Rectal smooth muscle tissue (tissue), 1 donor: ENCODE data around the gene AKT3.
"Not testable (repeated sequence)": the region's sequence is repeated elsewhere in the genome, so short reads cannot be mapped to it uniquely, and the experiment has no call there.

Source experiments
- H3K27ac ChIP-seq: one replicate; pipeline ENCODE4 v1.7.0; 2013; ENCODE audit warnings: low read depth, low read length, inconsistent platforms
- H3K27me3 ChIP-seq: one replicate; pipeline ENCODE4 v1.7.0; 2013; ENCODE audit warnings: low read length; ENCODE audit not compliant: control insufficient read depth, insufficient read depth
- H3K36me3 ChIP-seq: one replicate; pipeline ENCODE4 v1.7.0; 2013; ENCODE audit warnings: low read length; ENCODE audit not compliant: control insufficient read depth, insufficient read depth
- H3K4me1 ChIP-seq: one replicate; pipeline ENCODE4 v1.7.0; 2013; ENCODE audit warnings: low read length; ENCODE audit not compliant: control insufficient read depth, insufficient read depth
- H3K4me3 ChIP-seq: one replicate; pipeline ENCODE4 v1.7.0; 2013; ENCODE audit warnings: low read length
- H3K9ac ChIP-seq: one replicate; pipeline ENCODE4 v1.7.0; 2013; ENCODE audit warnings: low read length

Gene AKT3

DNA sequence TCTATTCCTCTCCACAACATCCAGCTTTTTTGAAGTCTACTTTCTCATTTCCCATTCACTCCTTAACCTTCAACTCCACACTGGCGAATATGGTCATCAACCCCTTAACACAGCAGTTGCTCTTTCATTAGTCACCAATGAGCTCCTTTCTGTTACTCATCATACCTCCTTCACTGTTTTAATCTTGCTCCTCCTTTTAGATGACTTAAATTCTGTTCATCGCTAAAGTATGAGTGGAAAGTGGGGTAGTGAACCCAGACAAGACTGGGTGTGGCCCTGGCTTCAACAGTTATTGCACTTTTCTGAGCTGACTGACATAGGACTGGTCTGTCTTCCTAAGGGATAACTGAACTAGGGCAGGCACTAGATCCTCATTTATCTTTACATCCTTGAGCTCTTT, 51.3 kb downstream of the AKT3 start:
- no peaks in the 10 kb centered on the region for H3K27me3 ChIP-seq
- H3K4me3 ChIP-seq = no peak overlapping the region
- peaks cover 3% of the 10 kb centered on the region for H3K4me1 ChIP-seq
- H3K9ac ChIP-seq = no peak overlapping the region
- H3K36me3 ChIP-seq = no peaks in the 10 kb centered on the region
- no peak overlapping the region for H3K27ac ChIP-seq

DNA sequence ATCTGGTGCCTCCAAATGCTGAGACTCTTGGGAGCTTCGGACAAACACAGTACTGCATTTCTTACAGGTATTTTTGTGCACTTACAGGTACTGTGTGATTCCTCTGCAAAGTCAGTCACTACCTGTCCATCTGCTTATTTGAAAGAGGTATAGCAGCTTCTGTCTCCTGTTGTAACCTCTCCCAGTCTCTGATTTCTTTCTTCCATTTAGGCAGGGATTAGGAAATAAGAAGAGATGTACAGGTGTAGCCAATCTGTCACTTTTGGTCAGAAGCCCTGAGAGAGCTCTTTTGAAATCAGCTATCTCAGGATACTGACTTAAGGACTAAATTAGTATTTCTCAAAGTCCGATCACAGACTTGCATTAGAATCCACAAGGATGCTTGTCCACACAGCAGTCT, 54.0 kb downstream of the AKT3 start:
- H3K4me1 ChIP-seq = peaks cover 13% of the 10 kb centered on the region

DNA sequence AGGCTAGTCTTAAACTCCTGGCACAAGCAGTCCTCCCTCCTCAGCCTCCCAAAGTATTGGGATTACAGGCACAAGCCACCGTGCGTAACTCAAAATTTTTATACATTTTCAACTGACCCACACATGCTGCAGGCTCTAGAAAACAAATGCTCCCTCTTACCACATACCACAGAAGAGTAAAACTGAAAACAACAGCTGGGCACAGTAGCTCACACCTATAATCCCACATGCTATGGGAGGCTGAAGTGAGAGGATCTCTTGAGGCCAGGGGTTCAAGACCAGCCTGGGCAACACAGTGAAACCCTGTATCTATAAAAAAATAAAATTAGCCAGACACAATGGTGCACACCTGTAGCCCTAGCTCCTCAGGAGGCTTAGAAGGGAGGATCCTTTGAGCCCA, 56.7 kb downstream of the AKT3 start:
- Histone ChIP-seq H3K27me3 (no peaks in the 10 kb centered on the region), H3K36me3 (no peaks in the 10 kb centered on the region), H3K9ac (no peak overlapping the region), H3K4me1 (peaks cover 13% of the 10 kb centered on the region), H3K4me3 (no peak overlapping the region), H3K27ac (no peak overlapping the region)

More for the DNA sequence above, 54.0 kb downstream of the AKT3 start:
- H3K36me3 ChIP-seq = no peaks in the 10 kb centered on the region
- H3K4me3 ChIP-seq = no peak overlapping the region
- no peaks in the 10 kb centered on the region for H3K27me3 ChIP-seq
- no peak overlapping the region for H3K27ac ChIP-seq
- H3K9ac ChIP-seq = no peak overlapping the region

- Histone ChIP-seq H3K36me3 (no peaks in the 10 kb centered on the region), H3K4me3 (no peak overlapping the region), H3K27me3 (no peaks in the 10 kb centered on the region), H3K4me1 (peaks cover 13% of the 10 kb centered on the region), H3K27ac (no peak overlapping the region), H3K9ac (no peak overlapping the region)
Observed at GRCh38 chr1:243792891-243793290, 57.2 kb downstream of the AKT3 start.

DNA sequence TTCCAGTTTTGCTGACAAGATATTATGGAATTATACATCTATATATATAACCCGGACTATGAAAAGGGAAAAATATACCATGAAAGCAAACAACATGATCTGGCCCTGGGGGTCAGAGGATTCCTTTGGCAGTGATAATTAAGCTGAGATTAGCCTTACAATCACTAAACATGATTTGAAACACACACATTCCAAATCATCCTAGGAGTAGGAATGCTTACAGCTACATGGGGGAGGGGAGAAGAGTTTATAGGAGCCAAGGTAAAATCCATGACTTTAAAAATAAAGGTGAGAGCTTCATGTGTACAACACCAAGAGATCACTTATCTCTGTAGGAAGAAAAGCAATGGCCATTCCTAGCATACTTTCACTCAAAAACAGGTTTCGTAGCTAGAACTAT, 57.6 kb downstream of the AKT3 start:
- Histone ChIP-seq H3K4me1 (peaks cover 13% of the 10 kb centered on the region), H3K4me3 (no peak overlapping the region), H3K36me3 (no peaks in the 10 kb centered on the region), H3K27me3 (no peaks in the 10 kb centered on the region), H3K9ac (no peak overlapping the region), H3K27ac (no peak overlapping the region)

- Histone ChIP-seq H3K36me3 (no peaks in the 10 kb centered on the region), H3K9ac (no peak overlapping the region), H3K27me3 (no peaks in the 10 kb centered on the region), H3K4me3 (no peak overlapping the region), H3K4me1 (peaks cover 13% of the 10 kb centered on the region), H3K27ac (no peak overlapping the region)
Observed at GRCh38 chr1:243791586-243792267, 58.3 kb downstream of the AKT3 start.

DNA sequence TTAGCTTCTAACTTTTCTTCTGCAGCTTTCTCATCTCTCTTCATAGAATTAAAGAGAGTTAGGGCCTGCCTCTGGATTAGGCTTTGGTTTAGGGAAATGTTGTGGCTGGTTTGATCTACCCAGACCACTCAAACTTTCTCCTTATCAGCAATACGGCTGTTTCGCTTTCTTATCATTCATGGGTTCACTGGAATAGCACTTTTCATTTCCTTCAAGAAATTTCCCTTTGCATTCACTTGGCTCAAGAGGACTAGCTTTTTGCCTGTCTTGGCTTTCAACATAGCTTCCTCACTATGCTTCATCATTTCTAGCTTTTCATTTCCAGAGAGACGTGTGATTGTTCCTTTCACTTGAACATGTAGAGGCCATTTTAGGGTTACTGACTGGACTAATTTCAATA, 59.6 kb downstream of the AKT3 start:
- no peak overlapping the region for H3K9ac ChIP-seq
- H3K36me3 ChIP-seq = no peaks in the 10 kb centered on the region
- H3K27me3 ChIP-seq = no peaks in the 10 kb centered on the region
- no peak overlapping the region for H3K4me3 ChIP-seq
- no peak overlapping the region for H3K27ac ChIP-seq
- peaks cover 13% of the 10 kb centered on the region for H3K4me1 ChIP-seq

- H3K27me3 ChIP-seq = no peaks in the 10 kb centered on the region
- no peak overlapping the region for H3K9ac ChIP-seq
- H3K36me3 ChIP-seq = no peaks in the 10 kb centered on the region
- H3K27ac ChIP-seq = no peak overlapping the region
- peaks cover 4% of the 10 kb centered on the region for H3K4me1 ChIP-seq
- no peak overlapping the region for H3K4me3 ChIP-seq
Observed at GRCh38 chr1:243786531-243786930, 63.5 kb downstream of the AKT3 start.

DNA sequence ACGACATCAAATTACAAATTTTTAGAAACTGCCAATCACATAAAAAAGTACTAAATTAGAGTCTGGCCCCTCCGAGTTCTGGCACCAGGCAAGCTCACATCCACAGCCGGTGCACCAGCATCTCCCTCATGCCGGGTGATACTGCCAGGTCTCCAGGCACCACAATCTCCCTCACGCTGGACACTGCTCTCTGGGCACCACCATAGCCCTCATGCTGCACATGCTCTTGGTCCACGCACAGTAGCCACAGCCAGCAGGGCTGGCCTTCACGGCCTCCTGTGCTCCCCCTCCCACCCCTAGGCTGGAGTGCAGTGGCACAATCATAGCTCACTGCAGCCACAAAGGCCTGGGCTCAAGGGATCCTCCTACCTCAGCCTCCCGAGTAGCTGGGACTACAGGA, 65.5 kb downstream of the AKT3 start:
- Histone ChIP-seq H3K9ac (no peak overlapping the region), H3K4me1 (no peaks in the 10 kb centered on the region), H3K27me3 (no peaks in the 10 kb centered on the region), H3K4me3 (no peak overlapping the region), H3K36me3 (no peaks in the 10 kb centered on the region), H3K27ac (no peak overlapping the region)

DNA sequence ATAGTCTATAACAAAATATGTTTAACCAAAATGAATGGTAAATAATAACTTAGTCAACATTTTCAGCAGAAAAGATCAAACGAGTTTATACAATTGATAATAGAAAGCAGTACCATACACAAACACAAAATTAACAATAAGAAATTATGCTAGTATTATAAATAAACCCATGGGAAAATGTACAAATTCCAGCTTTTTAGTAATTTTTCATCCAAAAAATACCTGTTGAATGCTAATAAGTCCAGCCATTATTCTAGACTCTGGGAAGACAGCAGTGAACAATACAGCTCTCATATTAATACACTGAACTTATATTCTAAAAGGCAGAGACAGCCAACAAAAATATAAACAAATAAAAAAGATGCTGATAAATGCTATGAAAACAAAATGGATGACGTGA, 66.3 kb downstream of the AKT3 start:
- H3K36me3 ChIP-seq = no peaks in the 10 kb centered on the region
- no peak overlapping the region for H3K27ac ChIP-seq
- H3K4me3 ChIP-seq = no peak overlapping the region
- H3K4me1 ChIP-seq = no peaks in the 10 kb centered on the region
- no peaks in the 10 kb centered on the region for H3K27me3 ChIP-seq
- no peak overlapping the region for H3K9ac ChIP-seq

DNA sequence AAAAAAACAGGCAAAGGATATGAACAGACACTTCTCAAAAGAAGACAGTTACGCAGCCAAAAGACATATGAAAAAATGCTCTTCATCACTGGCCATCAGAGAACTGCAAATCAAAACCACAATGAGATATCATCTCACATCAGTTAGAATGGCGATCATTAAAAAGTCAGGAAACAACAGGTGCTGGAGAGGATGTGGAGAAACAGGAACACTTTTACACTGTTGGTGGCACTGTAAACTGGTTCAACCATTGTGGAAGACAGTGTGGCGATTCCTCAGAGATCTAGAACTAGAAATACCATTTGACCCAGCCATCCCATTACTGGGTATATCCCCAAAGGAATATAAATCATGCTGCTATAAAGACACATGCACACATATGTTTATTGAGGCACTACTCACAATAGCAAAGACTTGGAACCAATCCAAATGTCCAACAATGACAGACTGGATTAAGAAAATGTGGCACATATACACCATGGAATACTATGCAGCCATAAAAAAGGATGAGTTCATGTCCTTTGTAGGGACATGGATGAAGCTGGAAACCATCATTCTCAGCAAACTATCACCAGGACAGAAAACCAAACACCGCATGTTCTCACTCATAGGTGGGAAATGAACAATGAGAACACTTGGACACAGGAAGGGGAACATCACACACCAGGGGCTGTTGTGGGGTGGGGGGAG, 77.5 kb downstream of the AKT3 start:
- H3K27ac ChIP-seq, H3K36me3 ChIP-seq, H3K4me3 ChIP-seq, H3K4me1 ChIP-seq, H3K27me3 ChIP-seq, H3K9ac ChIP-seq: not testable (repeated sequence)

- no peak overlapping the region for H3K9ac ChIP-seq
- no peak overlapping the region for H3K4me3 ChIP-seq
- H3K4me1 ChIP-seq = no peaks in the 10 kb centered on the region
- no peaks in the 10 kb centered on the region for H3K27me3 ChIP-seq
- H3K36me3 ChIP-seq = no peaks in the 10 kb centered on the region
- H3K27ac ChIP-seq = no peak overlapping the region
Observed at GRCh38 chr1:243770860-243771259, 79.2 kb downstream of the AKT3 start.

DNA sequence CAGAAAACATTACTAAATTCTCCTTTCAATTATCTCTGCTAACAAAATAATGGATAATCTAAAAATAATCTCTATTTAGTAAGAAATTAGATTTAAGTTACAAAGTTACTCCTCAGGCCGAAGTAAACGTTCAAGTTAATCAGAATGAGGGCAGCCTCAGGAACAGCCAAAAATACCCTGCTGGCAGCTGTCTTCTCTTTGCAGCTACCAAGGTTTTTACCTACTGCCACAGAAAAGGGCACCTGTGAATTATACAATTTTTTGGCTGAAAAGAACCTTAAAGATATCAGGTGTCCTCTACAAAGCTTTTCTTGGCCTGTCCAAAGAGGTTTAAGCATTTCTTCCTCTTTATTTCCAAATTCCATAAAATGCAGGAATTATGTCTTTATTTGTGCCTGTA, 84.4 kb downstream of the AKT3 start:
- no peaks in the 10 kb centered on the region for H3K27me3 ChIP-seq
- no peaks in the 10 kb centered on the region for H3K36me3 ChIP-seq
- no peak overlapping the region for H3K9ac ChIP-seq
- H3K27ac ChIP-seq = no peak overlapping the region
- no peak overlapping the region for H3K4me3 ChIP-seq
- no peaks in the 10 kb centered on the region for H3K4me1 ChIP-seq
